Cortex of kidney (tissue), 1 donor: Measurements from ENCODE around the gene FKBP15.
A peak's percentile ranks its signal among the peaks of the same experiment; 100 is the strongest.
"Not testable (repeated sequence)": the region's sequence is repeated elsewhere in the genome, so short reads cannot be mapped to it uniquely, and the experiment has no call there.

ENCODE experiments used
- DNase-seq: peaks from one replicate; lab custom pipeline; 2025; lab: John Stamatoyannopoulos, UW

Gene FKBP15, protein sequence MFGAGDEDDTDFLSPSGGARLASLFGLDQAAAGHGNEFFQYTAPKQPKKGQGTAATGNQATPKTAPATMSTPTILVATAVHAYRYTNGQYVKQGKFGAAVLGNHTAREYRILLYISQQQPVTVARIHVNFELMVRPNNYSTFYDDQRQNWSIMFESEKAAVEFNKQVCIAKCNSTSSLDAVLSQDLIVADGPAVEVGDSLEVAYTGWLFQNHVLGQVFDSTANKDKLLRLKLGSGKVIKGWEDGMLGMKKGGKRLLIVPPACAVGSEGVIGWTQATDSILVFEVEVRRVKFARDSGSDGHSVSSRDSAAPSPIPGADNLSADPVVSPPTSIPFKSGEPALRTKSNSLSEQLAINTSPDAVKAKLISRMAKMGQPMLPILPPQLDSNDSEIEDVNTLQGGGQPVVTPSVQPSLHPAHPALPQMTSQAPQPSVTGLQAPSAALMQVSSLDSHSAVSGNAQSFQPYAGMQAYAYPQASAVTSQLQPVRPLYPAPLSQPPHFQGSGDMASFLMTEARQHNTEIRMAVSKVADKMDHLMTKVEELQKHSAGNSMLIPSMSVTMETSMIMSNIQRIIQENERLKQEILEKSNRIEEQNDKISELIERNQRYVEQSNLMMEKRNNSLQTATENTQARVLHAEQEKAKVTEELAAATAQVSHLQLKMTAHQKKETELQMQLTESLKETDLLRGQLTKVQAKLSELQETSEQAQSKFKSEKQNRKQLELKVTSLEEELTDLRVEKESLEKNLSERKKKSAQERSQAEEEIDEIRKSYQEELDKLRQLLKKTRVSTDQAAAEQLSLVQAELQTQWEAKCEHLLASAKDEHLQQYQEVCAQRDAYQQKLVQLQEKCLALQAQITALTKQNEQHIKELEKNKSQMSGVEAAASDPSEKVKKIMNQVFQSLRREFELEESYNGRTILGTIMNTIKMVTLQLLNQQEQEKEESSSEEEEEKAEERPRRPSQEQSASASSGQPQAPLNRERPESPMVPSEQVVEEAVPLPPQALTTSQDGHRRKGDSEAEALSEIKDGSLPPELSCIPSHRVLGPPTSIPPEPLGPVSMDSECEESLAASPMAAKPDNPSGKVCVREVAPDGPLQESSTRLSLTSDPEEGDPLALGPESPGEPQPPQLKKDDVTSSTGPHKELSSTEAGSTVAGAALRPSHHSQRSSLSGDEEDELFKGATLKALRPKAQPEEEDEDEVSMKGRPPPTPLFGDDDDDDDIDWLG

DNA sequence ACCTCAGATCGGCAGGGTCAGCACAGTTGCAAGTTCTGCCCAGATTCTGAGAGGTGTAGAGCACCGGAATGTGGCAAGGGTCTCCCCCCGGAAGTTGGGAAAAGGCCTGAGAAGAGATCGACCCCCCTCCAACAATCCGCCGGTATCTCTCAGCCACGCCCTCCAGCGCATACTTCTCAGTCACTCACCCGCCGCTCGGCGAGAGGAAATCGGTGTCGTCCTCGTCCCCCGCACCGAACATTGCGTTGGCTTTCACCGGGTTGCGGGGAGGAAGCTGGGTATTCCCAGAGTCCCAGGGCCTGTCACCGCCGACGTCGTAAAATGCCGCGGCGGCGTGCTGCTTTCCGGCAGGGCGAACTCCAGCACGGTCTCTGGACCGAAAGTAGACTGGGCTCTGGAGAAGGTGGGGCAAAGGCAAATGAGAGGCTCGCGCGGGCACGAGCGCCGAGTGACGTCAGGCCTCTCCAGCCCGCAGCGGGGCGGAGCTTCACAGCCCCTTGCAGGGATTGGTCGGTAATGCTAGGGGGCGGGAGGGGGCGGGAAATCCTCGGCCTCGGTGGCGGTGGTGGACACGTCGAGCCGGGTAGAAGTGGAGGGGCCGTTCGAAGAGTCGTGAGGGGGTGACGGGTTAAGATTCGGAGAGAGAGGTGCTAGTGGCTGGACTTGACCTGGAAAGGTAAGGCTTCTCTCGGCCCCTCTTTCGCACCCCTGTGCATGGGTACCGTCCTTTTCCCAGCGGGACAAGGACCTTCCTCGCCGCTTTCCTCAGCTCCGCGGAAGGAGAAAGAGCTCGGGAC is at the start of gene FKBP15, which contains the start of gene SLC31A1:
TSS of gene FKBP15 (minus strand) at position 275 of the 797 bp plus-strand sequence. CDS start at position 241, 34 bp downstream.
TSS of gene SLC31A1 (plus strand) at position 542 of the 797 bp plus-strand sequence. CDS start 34,605 bp downstream, outside the sequence.
- DNase-seq: peak; percentile 96

DNA sequence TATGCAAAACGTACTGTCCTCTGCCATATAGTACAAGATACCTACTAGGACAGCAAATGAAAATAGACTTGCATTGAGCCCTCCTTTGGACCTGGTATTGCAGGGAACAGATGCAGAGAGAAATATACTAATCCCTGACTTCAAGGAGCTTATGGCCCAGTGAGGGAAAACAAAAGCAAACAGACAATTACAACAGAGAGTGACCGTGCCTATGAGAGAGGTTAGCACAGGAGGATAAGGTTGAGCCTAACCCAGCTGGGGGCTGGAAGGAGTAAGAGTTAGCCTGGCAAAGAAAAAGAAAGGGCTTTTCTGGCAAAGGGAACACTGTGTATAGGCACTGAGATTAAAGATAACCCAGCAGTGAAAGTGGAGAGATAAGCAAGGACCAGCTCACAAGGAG is 48.8 kb upstream of the FKBP15 start:
- DNase-seq: no peak

DNA sequence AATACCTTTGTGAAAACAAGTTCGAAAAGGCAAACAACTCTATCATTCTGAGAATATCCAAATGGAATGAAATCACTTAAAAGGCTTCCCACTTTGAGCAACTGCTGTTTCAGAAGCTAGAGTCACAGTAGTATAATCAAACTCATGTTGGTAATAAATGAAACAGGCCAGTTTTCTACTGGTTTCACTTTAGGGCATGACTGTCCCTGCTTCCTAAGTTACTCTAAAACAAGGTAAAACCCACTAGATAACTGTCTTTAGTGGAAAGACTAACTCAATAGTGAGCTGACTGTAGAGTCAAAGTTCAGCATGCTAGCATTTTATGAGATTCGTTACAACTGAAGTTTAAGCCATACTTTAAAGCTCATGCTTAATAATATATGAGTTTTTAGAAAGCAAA is 48.3 kb upstream of the FKBP15 start:
- DNase-seq: no peak

DNA sequence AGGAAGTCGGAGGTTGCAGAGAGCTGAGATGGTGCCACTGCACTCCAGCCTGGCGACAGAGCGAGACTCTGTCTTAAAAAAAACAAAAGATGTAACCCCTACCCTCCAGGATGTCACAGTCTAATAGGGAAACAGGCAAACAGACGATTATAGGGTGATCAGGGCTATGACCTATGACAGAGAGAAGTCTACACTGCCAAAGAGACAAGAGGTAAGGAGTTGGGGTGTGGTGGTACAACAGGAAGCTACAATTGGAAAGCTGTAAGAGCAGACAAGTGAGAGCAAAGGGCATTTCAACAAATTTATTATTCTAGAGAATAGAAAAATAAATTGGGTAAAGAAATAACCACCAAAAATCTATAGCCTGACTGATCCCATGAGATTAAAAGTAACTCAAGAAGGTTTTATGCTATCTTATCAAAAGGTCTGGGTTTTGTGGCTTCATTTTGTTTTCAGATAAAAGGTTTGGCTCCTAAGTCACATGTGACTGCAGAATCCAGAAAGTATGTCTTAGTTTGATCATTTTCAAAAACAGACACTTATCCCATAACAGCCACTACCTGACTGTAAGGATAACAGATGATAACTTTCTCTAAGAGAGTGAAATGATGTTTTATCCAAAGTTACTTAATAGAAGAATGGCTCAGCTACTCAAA is 47.0 kb upstream of the FKBP15 start:
- DNase-seq: no peak

DNA sequence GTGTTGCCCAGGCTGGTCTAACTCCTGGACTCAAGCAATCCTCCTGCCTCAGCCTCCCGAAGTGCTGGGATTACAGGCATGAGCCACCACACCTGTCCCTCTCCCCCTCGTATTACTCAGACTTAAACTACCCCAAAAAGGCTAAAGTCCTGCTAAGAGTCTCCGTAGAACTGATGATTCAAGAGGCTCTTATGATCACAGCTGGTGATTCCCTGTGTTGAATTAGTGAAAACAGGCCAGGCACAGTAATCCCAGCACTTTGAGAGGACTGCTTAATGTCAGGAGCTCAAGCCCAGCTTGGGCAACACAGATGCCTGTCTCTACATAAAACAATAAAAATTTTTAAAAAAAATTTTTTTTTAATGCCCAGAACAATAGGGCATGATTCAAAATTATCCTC is 45.1 kb upstream of the FKBP15 start:
- DNase-seq: no peak

DNA sequence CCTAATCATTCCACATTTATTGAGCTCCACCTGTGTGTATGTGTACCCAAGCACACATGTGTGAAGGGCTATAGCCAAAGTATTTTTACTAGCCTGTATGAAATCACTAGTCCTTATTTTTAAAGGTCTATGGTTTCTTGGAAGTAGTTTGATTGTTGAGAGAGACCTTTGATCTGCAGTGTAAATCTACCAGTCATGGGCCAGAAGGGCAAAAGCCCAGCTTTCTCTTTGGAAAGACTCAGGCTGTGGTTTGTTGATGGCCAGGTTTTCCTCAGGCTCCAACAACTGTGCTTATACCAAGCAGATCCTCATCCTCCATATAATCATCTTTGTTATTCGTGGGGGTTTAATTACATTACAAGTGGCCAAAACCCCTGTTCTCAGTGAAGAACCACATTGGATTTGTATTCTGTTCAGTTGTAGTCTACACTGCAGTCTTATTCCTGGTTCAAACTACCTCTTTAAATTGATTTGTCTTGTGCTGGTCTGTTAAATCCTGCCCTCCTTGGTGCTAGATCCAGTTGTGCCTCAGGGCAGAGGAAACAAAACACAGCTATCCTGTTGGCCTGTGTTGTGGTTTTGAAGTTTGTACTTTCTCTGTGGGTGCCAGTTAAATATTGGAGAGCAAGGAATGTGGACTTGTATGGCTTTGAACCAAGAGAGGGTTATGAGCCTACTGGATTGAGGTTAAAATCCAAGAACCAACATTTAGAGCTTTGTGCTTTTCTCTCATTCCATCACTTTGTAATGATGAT is 41.0 kb upstream of the FKBP15 start:
- DNase-seq: no peak

DNA sequence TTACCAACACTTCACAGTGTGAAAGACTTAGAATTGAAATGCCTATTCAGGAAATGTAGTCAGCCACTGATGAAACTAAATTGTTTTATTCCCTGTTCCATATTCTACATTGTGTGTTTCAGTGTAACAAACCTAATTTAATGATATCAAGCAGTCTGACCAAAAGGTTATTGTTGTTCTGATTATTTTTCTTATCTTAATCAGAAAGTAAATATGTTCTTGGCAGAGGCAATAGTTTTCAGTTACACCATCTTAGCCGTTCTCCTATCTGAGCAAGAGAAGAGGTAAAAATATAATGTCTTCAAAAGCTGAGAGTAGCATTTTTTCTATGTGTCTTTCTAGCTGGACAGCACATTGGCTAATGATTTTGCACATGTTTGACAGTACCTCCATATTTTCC is 37.2 kb upstream of the FKBP15 start:
- no peak for DNase-seq

DNA sequence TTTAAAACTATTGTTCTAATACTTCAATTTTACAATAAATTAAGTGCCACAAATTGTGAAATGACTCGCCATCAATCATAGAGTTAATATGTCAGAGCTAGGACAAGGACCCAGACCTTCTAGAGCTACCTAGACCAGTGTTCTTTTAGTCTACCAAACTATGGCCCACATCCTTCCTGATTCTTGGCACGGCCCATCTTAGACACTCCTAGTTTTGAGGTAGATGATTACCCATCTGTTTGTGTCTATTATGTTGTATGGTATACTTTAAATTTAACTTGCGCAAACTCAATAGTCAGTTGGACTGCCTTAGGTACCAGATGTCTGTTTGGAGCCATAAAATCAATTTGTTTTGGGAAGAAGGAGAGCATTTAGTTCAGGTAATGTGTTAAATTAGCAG is 36.8 kb upstream of the FKBP15 start:
- DNase-seq: no peak

DNA sequence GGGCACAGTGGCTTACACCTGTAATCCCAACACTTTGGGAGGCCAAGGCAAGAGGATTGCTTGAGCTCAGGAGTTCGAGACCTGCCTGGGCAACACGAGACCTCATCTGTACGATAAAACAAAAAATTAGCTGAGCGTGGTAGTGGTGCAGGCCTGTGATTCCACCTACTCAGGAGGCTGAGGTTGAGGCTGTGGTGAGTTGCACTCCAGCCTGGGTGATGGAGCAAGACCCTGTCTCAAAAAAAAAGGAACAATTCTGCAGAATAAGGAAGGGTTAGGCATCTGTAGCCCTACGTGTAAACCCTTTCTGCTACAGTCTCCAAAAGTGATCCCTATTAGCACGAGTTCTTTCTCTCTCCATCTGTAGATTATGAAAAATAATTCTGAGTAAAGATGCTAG is 34.4 kb upstream of the FKBP15 start:
- no peak for DNase-seq

DNA sequence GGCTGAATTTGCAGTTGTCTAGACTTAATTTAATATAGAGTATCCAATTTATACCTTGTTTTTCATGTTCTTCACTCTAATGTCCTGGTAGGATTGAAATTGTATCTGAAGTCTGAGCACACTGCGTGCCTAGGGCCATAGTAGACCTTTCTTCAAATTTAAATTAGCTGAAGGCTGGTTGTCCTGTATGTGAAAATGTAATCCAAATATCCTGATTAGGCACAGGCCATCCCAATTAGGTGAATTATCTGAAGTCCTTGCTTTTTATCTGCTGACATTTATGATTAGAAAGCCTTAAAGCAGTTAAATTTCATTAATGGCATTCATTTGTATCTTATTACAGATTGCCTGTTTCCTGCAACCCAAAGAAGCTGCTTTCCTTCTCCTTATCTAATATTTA is 33.9 kb upstream of the FKBP15 start:
- DNase-seq: no peak

DNA sequence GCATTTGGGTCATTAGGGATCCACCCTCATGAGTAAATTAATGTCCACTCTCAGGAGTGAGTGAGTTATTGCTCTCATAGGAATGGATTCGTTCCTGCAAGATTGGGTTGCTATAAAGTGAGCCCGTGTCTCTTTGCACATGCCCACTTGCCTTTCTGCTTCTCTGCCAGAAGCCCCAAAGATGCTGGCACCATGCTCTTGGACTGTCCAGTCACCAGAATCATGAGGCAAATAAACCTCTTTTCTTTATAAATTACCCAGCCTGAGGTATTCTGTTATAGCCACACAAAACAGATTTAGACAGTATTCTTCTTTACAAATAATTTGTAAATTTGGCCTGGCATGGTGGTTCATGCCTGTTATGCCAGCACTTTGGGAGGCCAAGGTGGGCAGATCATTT is 29.7 kb upstream of the FKBP15 start:
- DNase-seq: no peak

DNA sequence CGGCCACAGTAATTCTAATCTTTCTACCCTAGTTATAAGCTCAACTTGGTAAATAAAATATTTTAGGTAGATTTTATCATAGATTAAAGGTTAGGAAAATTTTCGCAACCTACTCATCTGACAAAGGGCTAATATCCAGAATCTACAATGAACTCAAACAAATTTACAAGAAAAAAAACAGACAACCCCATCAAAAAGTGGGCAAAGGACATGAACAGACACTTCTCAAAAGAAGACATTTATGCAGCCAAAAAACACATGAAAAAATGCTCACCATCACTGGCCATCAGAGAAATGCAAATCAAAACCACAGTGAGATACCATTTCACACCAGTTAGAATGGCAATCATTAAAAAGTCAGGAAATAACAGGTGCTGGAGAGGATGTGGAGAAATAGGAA is 28.6 kb upstream of the FKBP15 start:
- not testable (repeated sequence) for DNase-seq

DNA sequence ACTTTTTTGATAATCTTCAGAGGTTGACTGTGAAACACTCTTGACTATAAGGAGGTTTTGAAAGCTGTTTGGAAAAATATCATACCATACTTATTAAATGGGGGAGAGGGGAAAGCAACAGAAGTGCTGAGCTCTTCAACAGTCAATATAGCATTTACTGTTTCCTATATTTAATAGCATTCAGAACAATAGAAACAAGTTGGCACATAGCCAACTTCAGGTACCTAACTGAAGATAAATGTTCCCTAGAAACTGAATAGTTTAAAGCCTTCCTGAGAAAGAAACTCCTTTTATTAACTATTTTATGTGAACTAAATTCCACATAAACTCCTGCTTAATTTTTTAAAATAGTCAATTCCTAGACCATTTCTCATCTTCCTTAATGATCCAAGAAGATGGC is 26.6 kb upstream of the FKBP15 start:
- DNase-seq: no peak

DNA sequence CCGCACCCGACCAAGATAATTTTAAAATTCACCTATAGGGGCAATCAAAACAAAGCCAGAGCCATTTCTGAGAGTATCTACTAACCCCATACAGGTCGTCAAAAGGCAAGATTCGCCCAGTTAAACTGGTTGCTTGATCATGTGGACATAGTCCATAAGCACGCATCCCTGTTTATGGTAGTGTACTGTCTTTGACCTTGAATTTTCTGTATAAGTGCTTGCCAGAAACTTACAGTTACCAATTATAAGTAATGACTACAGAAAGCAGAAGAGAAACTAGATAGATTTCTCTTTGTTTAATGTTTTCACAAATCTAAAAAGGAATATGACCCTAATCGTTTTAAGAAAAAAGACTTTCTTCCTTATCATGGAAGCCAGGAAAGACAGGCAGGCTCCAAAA is 25.9 kb upstream of the FKBP15 start:
- DNase-seq: no peak

DNA sequence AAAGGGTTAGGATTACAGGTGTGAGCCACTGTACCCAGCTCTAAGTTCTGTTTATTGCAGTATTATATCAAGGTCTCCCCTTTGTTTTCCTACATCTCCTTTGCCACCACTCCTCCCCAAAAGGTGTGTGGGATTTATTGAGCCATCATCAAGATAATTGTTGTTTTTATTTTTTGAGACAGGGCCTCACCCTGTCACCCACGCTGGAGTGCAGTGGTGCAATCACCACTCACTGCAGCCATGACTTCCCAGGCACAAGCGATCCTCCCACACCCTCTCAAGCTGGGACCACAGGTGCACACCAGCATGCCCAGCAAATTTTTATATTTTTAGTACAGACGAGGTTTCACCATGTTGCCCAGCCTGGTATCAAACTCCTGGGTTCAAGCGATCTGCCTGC is 24.8 kb upstream of the FKBP15 start:
- DNase-seq: no peak

DNA sequence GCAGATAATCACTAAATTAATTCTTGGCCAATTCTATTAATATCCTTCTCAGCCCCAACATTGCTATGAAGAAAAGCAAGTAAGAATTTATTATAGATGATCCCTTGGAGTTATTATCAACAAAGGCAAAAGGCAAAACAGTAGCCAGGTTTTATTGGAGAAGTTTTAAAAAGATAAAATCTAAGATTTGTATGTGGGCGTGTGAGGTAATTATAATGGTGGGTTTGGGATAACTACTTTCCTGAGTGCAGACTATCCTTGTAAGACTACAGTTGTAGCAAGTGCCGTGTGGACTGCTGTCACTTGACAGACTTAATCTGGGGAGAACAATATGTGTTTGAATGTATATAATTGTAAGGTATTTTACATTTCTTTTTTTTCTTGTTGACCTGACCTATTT is 23.5 kb upstream of the FKBP15 start:
- no peak for DNase-seq

DNA sequence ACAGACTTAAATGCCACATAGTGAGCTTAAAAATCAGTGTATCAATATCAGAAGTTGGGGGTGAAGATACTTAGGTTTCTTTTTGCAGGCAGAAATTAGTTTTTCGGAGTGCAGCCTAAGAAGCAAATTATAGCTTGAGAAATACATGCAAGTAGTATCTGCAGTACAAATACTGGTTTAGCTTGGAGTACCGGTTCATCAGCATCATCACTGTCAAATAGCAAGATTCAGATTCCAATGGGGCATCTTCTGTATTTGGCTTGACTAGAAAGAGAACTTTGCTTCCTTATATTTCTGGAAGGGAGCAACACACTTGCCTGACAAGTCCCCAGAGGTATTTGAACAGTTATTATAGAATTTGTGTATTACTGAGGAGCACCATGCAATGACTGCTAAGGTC is 20.1 kb upstream of the FKBP15 start:
- DNase-seq: no peak

DNA sequence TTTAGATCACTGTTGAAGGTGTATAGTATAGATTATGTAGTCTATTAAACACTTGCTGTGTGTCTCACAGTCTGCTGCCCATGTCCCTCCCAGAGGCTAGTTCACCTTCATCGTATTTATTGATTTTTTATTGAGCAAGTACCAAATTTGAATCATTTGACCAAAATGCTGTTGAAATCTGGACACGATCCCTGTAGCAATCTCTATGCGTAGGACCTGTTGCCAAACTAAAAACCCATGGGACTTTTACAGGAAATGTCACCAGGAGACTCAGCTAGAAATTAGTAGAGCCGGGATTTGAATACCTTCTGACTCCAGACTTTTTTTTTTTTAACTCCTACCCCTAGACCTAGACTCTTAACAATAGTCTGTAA is 17.8 kb upstream of the FKBP15 start:
- no peak for DNase-seq

DNA sequence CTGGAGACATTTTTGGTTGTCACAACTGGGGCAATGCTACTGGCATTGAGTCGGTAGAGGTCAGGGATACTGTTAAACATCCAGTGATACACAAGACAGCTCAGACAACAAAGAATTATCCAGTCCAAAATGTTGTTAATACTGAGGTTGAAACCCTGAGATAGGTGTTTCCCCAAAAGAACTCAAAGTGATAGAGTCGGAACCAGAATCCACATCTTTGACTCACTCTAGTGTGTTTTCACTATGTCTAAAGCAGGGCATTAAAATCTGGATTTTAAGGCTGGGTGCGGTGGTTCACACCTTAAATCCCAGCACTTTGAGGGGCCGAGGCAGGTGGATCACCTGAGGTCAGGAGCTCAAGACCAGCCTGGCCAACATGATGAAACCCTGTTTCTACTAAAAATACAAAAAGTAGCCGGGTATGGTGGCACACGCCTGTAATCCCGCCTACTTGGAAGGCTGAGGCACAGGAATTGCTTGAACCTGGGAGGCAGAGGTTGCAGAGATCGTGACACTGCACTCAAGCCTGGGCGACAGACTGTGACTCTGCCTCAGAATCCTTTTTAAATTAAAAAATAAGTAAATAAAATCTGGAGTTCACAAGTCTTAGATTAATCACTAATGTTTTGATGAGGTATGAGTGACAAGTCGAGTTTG is 17.3 kb upstream of the FKBP15 start:
- no peak for DNase-seq

DNA sequence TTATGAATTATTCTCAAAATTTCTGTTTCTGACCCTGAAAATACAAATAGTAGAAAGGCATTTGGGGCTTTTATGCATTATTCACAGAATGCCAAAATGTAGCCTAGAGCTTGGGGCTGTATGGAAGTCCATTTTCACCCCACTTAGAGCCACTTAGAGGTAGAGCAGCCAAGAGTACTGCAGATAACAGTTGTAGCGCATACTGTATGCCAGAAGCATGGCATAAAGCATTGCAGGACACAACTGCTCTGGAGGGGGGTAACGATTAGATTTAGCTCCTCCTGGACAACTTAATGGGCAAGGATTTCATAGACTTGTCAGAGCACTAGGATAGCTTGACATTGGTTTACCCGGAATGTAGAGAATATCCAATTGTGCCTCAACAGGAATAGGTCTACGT is 15.9 kb upstream of the FKBP15 start:
- no peak for DNase-seq
